ENCODE measurements around the gene ZDHHC14.

ZDHHC14 gene

GRCh38 chr6:157605484-157605883, 224.5 kb downstream of the ZDHHC14 start:
- DNase-seq, result no peak

- DNase-seq, result no peak
These were observed 225.5 kb downstream of the ZDHHC14 start for GRCh38 chr6:157606516-157606915.

DNA sequence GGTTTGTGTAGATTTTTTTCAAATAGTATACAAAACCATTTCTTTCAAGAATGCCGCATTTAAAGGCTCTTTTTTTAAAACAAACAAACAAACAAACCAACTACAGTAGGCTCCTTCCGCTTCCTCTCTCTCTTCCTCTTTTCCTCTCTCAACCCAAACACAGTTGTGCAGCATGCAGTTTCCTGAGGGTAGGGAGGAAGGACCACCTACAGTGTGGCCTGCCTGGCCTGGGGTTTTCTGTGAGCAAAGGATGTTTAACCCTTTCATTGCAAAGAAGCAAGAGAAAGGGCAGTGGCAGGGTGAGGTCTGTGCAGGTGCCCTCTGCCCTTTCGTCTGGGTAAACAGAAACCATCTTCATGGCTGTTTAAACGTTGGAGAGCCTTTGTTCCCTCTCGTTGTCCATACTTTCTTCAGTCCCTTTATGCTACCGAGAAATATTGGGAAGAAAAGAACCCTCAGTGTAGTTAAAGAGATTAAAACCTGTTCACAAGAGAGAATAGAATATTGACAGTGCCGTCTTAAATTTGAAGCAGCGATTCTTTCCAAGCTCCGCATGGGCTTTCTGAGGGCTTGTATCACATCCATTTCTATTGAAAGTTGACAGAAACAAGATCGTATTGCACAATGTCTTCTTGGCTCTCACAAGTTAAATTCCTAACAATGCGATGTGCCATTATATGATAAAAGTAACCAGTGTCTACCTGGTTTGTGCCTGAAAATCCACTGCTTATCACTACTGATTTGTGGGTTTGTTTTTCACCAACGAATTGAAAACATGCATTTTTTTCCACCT, 226.5 kb downstream of the ZDHHC14 start:
- no peak for DNase-seq

DNA sequence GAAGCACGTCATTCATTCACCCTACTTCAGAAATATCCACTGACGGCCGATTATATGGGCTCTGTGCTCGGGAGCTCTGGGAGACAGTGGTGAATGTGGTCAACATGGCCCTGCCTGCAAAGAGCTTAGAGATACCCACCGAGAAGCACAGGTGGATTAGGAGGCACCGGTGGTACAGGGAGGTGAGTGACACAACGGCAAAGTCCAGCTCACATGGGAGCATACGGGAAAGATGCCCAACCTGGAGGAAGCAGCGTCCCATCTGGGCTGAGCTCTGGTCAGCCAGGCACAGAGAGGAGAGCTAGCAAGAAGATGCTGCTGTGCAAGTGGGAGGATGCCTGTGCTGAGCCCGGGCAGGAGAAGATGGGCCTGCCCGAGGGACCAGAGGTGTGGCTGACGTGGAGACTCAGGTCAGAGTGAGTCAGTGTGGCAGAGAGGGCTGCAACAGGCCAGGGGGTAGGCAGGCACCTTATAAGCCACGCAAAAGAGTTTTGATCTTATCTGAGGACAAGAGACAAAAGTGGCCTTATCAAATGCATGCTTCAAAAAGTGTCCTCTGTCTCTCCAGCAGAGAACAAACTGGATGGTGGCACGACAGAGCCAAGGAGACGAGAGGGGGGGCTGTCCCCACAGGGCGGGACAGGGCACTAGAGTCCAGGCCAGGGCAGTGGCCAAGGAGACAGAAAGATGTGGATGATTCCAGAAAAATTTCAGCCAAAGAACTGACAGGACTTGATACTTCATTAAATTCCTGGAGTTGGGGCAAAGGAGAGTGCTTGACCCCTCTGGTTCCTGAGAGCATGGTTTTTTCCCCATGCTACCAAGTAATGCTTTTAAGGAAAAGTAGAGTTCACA, 227.5 kb downstream of the ZDHHC14 start:
- DNase-seq, result no peak

- no peak for DNase-seq
These were observed 228.1 kb downstream of the ZDHHC14 start for GRCh38 chr6:157609117-157609516.

DNA sequence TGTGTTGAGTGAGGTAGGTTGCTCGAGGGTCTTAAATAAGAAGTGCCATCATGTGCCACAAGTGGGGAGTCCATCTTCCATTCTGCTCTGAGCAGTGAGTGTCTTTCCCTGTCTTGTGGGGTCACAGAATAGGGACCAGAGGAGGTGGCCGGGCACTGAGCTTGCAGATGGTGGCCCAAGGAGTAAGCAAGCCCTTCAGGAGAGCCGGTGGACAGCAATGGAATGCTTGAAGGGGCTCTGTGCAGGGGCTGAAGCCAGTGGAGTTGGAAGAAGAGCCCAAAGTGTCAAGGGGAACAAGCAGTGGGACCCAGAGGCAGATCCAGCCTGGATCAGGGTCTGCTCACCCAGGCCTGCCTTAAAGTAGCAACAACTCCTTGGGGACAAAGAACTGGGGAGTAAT, 228.6 kb downstream of the ZDHHC14 start:
- no peak for DNase-seq

- DNase-seq, result no peak
These were observed 229.5 kb downstream of the ZDHHC14 start for GRCh38 chr6:157610451-157610999.

- DNase-seq, result no peak
These were observed 230.4 kb downstream of the ZDHHC14 start for GRCh38 chr6:157611406-157611805.

GRCh38 chr6:157613011-157613522, 232.1 kb downstream of the ZDHHC14 start:
- DNase-seq, result peak; percentile 90

DNA sequence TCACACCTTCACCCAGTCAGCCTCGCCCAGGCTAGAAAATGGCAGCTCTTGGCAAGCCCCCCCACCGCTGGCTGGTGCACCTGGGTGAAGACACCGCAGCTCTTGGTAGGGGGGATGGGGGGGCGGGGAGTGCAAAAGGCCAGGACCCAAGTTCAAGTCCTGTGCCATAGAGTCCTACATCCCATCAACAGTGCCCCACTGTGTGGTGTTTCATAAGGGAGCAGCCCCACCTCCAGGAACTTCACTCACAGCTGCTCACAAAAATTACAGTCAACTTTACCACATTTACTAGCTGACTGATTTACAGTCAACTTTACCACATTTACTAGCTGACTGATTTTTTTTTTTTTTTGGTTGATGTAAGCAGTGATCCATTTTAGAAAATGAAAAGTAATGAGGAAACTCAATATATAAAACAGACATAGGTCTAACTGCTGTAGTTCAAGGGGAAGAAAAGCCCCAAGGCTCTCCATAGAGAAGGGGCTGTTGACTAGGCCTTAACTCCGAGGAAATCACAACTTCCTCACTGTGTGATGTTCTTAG, 233.1 kb downstream of the ZDHHC14 start:
- DNase-seq, result peak; percentile 21

DNA sequence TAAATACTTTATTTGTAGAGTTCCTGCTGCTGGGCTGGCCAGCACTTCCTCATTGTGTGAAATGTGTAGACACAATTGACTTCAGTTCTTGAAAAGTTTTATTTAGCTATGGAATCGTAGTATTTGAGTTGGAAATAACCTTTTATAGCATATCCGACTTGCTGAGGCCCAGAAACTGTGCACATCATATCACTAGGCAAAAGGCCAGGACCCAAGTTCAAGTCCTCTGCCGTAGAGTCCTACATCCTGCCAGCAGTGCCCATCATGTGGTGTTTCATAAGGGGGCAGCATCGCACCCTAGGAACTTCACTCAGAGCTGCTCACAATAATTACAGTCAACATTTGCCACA, 234.4 kb downstream of the ZDHHC14 start:
- no peak for DNase-seq

DNA sequence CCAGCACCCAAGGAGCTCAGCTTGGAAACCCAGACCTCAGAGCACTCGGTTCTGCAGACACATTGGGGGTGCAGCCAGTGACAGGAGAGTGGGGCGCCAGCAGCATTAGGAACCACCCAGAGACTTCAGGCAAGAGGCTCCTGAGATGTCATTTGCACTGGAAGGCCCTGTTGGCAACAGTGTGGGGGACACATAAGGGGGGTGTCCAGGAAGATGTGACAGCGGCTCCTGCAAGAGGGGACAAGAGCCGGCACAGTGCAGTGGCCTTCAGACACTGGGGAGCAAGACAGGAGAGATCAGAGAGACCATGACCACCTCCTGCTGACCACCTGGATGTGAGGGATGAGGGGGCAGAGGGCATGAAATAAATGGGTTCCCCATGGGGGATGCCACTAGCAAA, 235.0 kb downstream of the ZDHHC14 start:
- no peak for DNase-seq

DNA sequence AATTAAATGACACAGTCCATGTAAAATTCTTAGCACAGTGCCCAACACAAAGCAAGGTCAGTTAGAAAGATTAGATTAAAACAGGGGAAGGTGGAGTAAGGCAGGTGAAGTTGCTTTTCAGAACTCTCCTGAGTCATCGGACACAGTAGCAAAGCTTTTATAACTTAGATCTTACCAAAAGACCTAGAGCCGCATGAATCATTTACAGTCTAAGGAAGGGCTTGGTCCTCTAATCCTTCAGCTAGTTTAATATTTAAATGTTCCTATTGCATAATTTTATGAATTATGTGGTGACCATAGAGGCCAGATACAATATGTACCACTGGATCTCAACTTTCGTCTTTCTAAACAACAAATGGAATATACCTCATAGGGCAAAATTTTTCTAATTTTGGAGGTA, 240.0 kb downstream of the ZDHHC14 start:
- DNase-seq, result no peak

- DNase-seq, result no peak
These were observed 240.4 kb downstream of the ZDHHC14 start for GRCh38 chr6:157621406-157621805.

GRCh38 chr6:157622427-157622826, 241.4 kb downstream of the ZDHHC14 start:
- DNase-seq, result no peak

DNA sequence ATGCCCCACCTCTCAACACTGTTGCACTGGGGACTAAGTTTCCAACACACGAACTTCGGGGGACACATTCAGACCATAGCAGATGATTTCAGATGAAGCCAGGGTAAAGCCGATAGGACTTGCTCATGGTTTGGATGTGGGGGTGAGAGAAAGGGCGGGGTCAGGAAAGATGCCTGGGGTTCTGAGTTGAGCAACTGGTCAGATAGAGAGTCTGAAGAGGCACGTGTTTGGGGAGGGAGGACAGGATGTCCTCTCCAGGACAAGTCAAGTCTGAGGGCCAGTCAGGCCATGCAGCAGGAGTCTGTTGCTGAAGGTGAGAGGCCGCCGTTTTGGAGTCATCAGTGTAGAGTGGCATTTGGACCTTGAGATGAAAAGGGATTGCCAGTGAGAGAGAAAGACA, 244.1 kb downstream of the ZDHHC14 start:
- DNase-seq, result no peak

GRCh38 chr6:157625764-157626163, 244.8 kb downstream of the ZDHHC14 start:
- DNase-seq, result no peak

- DNase-seq, result no peak
These were observed 246.4 kb downstream of the ZDHHC14 start for GRCh38 chr6:157627195-157627966.

DNA sequence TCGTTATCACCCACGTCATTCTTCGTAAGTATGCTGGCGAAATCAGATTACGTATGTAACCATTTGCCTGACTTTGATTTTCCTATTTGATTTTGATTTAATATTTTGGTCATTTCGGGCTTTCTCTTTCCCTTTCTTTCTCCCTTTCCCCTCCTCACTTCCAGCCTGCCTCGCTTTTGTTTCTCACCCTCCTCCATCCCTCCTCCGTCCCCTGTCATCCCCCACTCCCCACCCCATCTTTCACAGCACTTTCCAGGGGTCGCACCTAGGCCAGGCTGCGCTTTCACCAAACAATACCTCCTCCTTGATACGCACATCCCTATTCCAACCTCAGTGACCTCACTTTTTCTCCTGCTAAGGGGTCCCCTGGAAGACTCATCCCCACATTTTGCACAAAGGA, 247.5 kb downstream of the ZDHHC14 start:
- no peak for DNase-seq

DNA sequence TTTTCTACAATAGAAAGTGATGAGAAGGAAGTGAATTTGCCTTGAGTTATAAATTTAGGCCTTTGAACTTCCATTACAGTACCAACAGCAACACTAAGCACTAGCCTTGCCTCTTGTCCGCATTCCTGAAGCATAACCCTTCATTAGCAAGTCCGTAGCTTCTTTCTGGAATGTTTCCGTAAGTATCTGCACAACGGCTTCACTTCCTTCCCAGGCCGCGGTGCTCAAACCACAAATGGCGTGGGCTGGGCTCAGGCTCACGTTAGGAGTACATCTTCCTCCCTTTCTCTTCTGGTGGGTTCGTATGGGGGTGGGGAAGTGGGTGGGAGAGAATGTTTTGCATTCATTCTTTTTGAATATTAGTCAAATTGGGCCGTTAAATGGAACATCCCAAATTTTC, 248.2 kb downstream of the ZDHHC14 start:
- no peak for DNase-seq

GRCh38 chr6:157630463-157631080, 249.6 kb downstream of the ZDHHC14 start:
- no peak for DNase-seq

DNA sequence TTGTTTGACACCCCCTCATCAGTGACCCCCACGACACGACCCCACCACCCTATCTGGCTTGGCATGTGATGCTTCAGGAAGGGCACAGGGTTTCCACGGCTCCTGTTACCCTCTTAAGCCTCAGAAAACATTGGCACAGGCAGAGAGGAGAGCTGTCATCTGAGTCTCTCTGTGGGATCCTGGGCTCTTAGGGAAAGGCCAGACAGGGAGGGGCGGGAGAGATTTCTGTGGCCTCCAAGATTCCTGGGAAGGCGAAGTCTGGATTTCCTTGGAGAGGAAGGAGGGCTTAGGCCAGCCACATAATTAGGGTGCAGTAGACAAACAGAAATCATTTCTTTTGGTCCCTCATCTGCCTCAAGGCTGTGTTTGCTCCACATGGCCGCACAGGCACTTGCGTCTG, 250.4 kb downstream of the ZDHHC14 start:
- no peak for DNase-seq

Data from EL (cell line).